Kidney glomerular epithelial cell (primary cell): ENCODE results near the gene FANCM.
"Not testable (repeated sequence)": the region's sequence is repeated elsewhere in the genome, so short reads cannot be mapped to it uniquely, and the experiment has no call there.

Source experiments
- DNase-seq: peaks from one replicate; lab custom pipeline; 2025; lab: John Stamatoyannopoulos, UW

FANCM gene

DNA sequence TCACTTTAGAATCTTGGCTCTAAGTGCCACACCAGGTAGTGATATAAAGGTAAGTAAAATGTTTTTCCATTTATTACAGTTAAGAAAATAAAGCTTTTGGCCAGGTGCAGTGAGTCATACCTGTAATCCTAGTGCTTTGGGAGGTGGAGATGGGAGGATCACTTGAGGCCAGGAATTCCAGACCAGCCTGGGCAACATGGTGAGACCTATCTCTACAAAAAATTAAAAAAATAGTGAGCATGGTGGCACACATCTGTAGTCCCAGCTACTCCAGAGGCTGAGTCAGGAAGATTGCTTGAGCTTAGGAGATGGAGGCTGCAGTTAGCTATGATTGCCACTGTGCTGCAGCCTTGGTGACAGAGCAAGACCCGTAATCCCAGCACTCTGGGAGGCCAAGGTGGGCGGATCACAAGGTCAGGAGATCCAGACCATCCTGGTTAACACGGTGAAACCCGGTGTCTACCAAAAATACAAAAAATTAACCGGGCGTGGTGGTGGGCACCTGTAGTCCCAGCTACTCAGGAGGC is 5.0 kb downstream of the FANCM start:
- DNase-seq, result no peak

GRCh38 chr14:45142083-45142482 is 6.4 kb downstream of the FANCM start:
- not testable (repeated sequence) for DNase-seq

DNA sequence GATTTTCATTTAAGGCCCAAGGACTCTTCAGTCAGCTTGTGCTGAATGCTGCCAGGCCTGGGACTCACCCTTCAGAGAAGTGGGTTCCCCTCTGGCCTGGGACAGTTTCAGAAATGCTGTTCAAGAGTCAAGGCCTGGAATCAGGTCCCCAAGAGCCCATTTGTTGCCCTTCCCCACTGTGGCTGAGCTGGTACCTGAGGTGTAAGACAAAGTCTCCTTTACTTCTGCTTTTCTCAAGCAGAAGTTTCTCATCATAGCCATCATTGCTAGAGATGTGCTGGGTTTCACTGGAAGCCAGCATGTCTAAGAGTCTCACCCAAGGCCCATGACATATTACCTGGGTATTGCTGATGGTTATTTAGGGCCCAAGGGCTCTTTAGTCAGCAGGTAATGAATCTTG is 8.9 kb downstream of the FANCM start:
- no peak for DNase-seq

DNA sequence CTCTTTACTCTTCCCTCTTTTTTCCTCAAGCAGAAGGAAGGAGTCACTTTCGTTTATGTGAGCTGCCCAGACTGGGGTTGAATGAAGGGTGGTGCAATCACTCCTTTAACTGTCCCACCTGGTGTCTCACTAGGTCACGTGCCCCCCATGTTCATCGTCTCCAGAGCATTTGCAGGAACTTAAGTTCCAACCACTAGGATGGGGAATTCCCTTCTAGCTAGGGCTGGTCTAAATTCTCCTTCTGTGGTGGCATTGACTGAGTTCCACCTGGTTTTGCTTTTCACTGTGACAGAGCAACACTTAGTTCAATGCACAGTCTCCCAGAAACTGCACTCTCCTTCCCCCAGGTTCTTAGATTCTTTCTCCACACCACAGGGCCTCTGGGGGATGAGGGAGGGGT is 9.5 kb downstream of the FANCM start:
- no peak for DNase-seq

DNA sequence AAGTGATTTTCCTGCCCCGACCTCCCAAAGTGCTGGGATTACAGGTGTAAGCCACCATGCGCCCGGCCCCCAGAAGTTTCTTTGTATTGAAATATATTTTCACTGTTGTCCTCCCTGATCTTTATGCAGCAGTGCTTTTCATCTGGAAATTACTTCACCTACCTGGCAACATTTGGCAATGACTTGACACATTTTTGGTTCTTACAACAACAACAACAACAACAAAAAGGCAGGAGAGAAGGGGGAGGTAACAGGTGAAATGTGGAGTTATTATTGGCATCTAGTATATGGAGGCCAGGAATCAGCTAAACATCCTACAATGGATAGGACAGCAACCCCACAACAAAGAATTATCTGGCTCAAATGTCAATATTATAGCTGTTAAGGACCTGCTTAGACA is 13.9 kb downstream of the FANCM start:
- no peak for DNase-seq

GRCh38 chr14:45150386-45150890 is 14.7 kb downstream of the FANCM start:
- DNase-seq, result no peak

DNA sequence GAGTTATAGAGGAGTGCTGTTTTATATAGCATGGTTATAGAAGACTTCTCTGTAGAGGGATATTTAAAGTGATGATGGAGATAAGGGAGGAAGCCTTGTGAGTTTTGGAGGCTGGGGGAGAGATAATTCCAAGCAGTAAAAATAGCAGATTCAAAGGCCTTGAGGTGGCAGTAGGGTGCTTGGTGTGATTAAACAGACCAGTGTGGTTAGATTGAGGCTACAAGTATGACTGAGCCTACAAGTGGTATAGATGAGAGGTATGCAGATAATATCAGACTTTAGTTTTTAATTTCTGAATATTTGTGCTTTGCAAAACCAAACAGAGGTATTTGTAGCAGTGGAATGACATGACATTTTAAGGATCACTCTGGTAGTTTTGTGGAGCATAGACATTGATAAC is 20.3 kb downstream of the FANCM start:
- no peak for DNase-seq

DNA sequence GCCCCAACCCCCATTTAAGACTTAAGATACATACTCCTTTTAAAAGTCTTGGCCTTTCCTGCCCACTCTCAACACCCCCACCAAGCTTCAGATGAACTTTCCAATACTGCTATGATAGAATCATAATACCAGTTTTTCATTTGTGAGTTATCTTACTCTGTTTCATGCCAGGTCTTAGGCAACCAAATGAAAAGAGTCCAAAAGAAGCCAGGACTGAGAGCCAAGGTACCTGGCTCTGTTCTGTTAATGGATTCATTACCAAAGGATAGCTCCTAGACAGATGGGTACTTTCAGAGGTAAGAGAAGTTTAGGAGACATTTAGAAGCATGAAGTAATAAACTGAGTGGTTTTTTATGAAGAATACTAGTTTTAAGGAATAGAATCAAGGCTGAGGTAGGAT is 34.2 kb downstream of the FANCM start:
- no peak for DNase-seq

DNA sequence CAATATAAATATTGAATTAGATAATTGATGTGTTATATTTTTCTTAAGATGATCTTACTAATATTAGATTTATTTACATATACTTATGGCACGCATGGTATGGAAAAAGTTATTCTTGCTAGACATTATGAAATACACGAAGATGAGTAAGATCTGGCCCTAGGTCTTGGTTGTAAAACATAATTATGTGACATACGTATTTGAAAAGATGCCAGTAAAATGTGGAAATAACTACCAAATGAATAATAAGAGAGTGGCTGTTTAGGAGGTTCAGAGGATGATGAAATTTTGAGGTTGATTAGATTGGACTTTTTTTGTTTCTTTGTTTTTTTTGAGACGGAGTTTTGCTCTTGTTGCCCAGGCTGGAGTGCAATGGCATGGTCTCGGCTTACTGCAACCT is 41.3 kb downstream of the FANCM start:
- no peak for DNase-seq

DNA sequence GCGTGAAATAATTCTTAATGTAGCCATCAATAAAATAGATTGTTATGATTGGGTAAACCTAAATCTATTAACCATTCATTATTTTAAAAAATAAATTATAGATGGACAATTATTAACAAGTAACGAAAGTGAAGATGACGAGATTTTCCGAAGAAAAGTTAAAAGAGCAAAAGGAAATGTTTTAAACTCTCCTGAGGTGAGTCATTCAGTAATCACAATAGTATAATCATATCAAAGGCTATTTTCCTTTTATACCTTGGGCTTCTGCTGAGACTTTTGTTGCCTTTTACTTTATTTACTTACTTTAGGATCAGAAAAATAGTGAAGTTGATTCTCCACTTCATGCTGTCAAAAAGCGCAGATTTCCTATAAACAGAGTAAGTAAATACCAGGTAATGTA is 45.6 kb downstream of the FANCM start:
- no peak for DNase-seq

- no peak for DNase-seq
Observed at GRCh38 chr14:45181806-45182205, 46.1 kb downstream of the FANCM start.

DNA sequence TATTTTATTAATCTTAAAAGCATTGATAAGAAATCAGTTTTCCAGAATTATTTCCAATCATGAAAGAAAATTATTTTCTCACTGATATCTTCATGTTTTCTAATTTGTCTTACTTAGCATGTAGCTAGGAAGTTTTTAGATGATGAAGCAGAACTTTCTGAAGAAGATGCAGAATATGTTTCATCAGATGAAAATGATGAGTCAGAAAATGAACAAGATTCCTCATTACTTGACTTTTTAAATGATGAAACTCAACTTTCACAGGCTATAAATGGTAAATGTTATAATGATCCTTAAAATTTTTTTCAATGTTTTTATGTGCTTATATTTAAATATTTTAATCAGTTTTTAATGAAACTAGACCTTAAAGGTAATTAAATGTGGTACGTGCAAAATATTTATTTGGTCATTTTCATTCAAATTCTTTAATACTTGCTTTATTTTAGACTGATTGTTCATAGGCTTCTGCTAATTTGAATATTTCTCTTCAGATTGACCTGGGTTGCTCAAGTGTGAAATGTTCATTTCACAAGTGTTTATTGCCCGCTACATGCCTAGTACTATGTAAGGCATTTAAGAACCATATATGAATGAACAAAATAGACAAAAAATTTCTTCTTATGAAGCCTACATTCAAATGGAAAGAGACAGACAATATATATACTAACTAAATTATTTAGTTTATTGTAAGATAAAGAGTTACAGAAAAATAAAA is 49.5 kb downstream of the FANCM start:
- DNase-seq, result no peak

GRCh38 chr14:45194964-45195363 is 59.2 kb downstream of the FANCM start:
- no peak for DNase-seq

- no peak for DNase-seq
Observed at GRCh38 chr14:45198551-45198950, 62.8 kb downstream of the FANCM start.

DNA sequence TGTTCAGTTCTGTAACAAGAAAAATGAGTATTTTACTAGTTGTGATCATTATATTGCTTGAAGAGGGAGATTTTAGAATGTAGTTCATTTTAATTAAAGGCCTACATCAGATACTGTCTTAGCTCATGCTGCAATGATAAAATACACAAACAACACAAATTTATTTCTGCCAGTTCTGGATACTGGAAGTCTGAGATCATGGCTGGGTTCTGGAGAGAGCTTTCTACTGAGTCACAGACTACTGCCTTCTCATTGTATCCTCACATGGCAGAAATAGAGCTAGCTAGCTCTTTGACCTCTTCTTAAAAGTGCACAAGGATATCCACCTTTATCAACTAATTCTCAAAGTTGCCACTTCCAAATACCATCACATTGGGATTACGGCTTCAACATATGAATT is 63.5 kb downstream of the FANCM start:
- no peak for DNase-seq

GRCh38 chr14:45201905-45202304 is 66.2 kb downstream of the FANCM start:
- no peak for DNase-seq

DNA sequence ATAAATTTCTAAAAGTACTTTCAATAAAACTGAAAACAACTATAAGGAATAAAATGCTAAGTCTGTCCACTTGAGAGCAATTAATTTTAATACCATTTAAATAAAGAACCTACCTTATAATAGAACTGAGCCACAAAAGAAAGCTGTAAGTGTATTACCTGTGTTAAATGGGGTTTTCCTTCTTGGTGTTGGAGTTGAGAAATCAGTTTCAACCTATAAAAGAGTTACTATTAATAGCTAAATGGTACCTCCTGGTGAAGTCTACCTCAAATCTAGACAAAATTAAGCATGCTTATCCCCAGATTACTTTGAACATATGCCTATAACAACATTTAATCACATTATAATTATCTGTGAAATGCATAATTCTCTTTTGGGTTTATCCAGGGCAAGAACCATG is 68.5 kb downstream of the FANCM start:
- no peak for DNase-seq

GRCh38 chr14:45210159-45210558 is 74.4 kb downstream of the FANCM start:
- DNase-seq, result no peak

DNA sequence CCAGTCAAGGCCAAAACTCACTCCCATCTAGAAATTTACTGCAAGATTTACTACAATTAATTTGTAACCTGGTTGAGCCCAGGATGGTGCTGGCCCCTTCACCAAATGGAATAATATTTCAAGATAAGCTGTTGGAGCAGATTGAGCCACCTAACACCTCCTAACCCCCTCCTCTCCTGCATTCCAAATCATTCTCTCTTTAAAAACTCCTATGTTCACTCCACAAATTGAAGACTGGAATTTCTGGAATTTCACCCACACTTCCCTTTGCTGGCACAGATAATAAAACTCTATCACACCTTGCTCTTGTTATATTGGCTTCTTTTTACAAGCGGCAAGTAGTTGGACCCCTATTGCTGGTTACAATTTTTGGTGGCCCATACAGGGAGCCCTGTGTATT is 75.6 kb downstream of the FANCM start:
- peak; percentile 7 for DNase-seq

DNA sequence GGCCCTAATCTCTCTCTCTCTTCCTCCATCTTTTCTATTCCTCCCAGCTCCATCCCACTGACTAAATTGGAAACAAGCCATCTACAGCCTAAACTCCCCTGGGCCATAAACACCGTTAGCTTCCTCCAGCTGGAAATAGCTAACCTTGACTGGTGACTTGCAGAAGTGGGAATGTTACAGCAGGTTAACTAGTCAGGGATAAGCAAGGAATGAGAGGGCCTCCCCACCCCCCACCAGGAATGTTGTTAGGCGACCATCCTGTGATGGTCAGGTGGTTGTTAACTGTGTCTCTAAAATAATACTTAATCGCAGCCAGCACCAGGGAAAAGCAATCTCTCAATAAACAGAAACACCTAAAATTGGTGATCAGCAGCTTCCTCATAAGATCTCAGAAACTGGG is 76.5 kb downstream of the FANCM start:
- DNase-seq, result no peak

GRCh38 chr14:45213716-45214115 is 78.0 kb downstream of the FANCM start:
- not testable (repeated sequence) for DNase-seq

DNA sequence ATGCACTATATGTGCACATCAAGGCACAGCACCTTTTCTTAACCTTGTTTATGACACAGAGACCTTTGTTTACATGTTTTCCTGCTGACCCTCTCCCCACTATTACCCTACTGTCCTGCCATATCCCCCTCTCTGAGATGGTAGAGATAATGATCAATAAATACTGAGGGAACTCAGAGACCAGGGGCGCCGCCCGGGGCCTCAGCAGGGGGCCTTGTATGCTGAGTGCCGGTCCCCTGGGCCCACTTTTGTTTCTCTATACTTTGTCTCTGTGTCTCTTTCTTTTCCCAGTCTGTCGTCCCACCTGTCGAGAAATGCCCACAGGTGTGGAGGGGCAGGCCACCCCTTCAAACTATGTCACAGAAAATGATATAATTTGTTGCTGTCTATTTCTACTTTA is 78.6 kb downstream of the FANCM start:
- DNase-seq, result not testable (repeated sequence)

DNA sequence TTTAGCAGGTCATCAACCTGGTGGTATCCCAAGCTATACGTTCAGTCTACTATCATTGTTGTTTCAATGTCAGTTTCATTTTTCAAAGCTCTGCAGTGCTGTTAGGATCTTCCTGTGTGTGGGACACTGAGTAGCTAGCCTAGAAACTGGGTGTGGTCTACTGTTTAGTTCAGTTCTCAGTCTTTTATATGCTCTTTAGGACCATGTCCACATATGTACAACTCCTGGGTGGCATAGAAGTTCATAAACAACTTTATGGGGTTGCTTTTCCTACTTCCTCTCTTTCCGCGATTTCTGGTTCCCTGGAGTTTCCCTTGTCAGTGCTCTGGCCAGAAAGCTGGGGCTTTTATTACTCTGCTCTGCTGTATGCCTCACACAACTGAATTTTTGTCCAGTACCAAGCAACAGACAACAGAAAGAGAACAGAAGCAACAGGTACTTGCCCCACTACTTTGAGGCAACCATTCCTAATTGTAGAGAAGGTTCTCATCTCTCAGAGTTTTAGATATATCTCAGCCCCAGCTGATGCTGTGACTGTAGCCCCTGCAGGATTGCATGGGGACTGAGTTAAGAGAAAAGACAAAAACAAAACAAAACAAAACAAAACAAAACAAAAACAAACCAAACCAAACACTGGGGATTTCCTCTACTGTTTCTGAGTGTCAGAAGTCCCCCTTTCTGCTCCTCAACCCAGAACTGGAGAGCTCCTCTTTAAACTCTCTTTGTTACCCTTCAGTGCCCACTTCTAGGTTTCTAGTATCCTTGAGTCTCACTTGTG is 86.9 kb downstream of the FANCM start:
- DNase-seq, result no peak
